Vagina (tissue), 2 donors: ENCODE measurements around the gene STAT2.

Experiments
- CTCF ChIP-seq, 3 experiments: fragments of 450-650 bp in 2 of 3; fragments of 200-600 bp in 1 of 3; sonication (generic) in 1 of 3; IDR thresholded peaks; one replicate each; pipeline ENCODE4 v1.5.1; 2017 to 2019; ENCODE audit warnings: antibody characterized with exemption in 3 of 3, mild to moderate bottlenecking in 2 of 3, moderate library complexity in 2 of 3
- POLR2AphosphoS5 ChIP-seq, 2 donors: sonication (generic); formaldehyde crosslinking; IDR thresholded peaks; one replicate each; pipeline ENCODE4 v1.9.0; 2017; ENCODE audit warnings: antibody characterized with exemption in 2 of 2, mild to moderate bottlenecking in 2 of 2, low read depth in 1 of 2; ENCODE audit not compliant: insufficient read depth in 1 of 2

DNA sequence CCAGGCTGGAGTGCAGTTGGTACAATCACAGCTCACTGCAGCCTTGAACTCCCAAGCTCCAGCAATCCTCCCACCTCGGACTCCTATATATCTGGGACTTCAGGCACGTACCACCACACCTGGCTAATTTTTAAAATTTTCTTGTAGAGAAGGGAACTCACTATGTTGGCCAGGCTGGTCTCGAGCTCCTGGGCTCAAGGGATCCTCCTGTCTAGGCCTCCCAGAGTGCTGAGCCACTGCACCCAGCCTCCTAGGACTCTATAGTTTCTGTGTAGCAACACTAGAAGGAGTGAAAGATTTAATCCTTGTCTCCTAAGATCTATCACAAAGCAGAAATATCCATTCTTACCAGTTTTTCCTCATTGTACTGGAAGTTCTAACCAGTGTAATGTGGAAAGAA is 7.0 kb upstream of the STAT2 start:
- no peak for TF ChIP-seq CTCF (IDR thresholded peaks at IDR 0.05)
- TF ChIP-seq POLR2AphosphoS5 (IDR thresholded peaks at IDR 0.05; ENCODE audit: insufficient read depth in 1 of 2, low read depth in 1 of 2), result no peak
